A549 (cell line): ENCODE data around the gene PDCD1LG2. TPM values are rescaled to one million over a fixed set of nuclear protein-coding genes. Genes with fewer than 3 reads are reported as not detected.

Experiments
- ATAC-seq, 2 experiments: fragments of 200-7000 bp in 1 of 2; fragments of >200 bp in 1 of 2; cut with Nextera tagmentation in 1 of 2; cut with Tn5 transposase in 1 of 2; 3 replicates each; pipeline versions ENCODE4 v1.8.0 to v1.9.1; 2018 to 2020; ENCODE audit warnings: mild to moderate bottlenecking in 1 of 2, moderate library complexity in 1 of 2
- CTCF ChIA-PET: fragments of 300-600 bp; sonication (Branson Sonifier 250); formaldehyde crosslinking; extraction: SDS; loops from one replicate; lab custom pipeline; 2021; ENCODE audit warnings: antibody characterized with exemption, inconsistent platforms; lab: Yijun Ruan, JAX
- POLR2A ChIA-PET: fragments of 350-600 bp; formaldehyde crosslinking; extraction: SDS; loops from one replicate; lab custom pipeline; 2021; ENCODE audit warnings: antibody characterized with exemption, inconsistent platforms; lab: Yijun Ruan, JAX
- DNase-seq, 2 experiments: peaks; one replicate each; pipeline versions ENCODE4 v3.0.0 to v3.0.0-alpha.2; 2011 to 2016; ENCODE audit warnings: low read depth in 1 of 2, low spot score in 1 of 2
- FAIRE-seq: peaks from 2 replicates; lab custom pipeline; 2011; peaks lifted over from hg19 to GRCh38; lab: Jason Lieb, UNC
- H3K27ac ChIP-seq, 2 experiments: fragments of >200 bp; sonication (Bioruptor Twin); formaldehyde crosslinking; 3 replicates each; pipeline ENCODE4 v1.5.1; 2016 to 2017
- H3K4me1 ChIP-seq: fragments of >200 bp; sonication (Bioruptor Twin); formaldehyde crosslinking; 3 replicates; pipeline ENCODE4 v1.6.1; 2016
- H3K4me2 ChIP-seq: fragments of >200 bp; sonication (Bioruptor Twin); formaldehyde crosslinking; 3 replicates; pipeline ENCODE4 v1.6.1; 2016
- H3K4me3 ChIP-seq: fragments of >200 bp; sonication (Bioruptor Twin); formaldehyde crosslinking; 3 replicates; pipeline ENCODE4 v1.5.1; 2016
- H3K9me3 ChIP-seq: fragments of >200 bp; sonication (Bioruptor Twin); formaldehyde crosslinking; 3 replicates; pipeline ENCODE4 v1.6.1; 2016
- ATOH8 ChIP-seq: fragments of 250-450 bp; sonication (Bioruptor Pico); IDR thresholded peaks from 2 replicates; pipeline ENCODE4 v1.5.0; 2020; ENCODE audit warnings: low read depth, mild to moderate bottlenecking, moderate library complexity
- BHLHE40 ChIP-seq: IDR thresholded peaks from 2 replicates; pipeline ENCODE4 v1.6.1; 2012; ENCODE audit warnings: low read depth, low read length, inconsistent platforms
- CEBPB ChIP-seq, 2 experiments: fragments of >200 bp in 1 of 2; sonication (Bioruptor Twin) in 1 of 2; formaldehyde crosslinking in 1 of 2; IDR thresholded peaks; 2 replicates each; pipeline ENCODE4 v1.6.1; 2012 to 2016
- E2F6 ChIP-seq: IDR thresholded peaks from 2 replicates; pipeline ENCODE4 v1.6.1; 2012; ENCODE audit warnings: low read depth, borderline replicate concordance
- EHF ChIP-seq: fragments of 250-450 bp; sonication (Bioruptor Pico); IDR thresholded peaks from 2 replicates; pipeline ENCODE4 v1.5.0; 2020; ENCODE audit warnings: mild to moderate bottlenecking
- HEYL ChIP-seq: fragments of 250-450 bp; sonication (Bioruptor Pico); IDR thresholded peaks from 2 replicates; pipeline ENCODE4 v1.8.0; 2021; ENCODE audit warnings: mild to moderate bottlenecking, moderate library complexity
- HMGXB4 ChIP-seq: fragments of 250-450 bp; sonication (Bioruptor Pico); IDR thresholded peaks from 2 replicates; pipeline ENCODE4 v1.5.0; 2021; ENCODE audit warnings: mild to moderate bottlenecking, moderate library complexity, borderline replicate concordance
- JUN ChIP-seq, 2 experiments: fragments of >200 bp; sonication (Bioruptor Twin); formaldehyde crosslinking; IDR thresholded peaks; 2 replicates in 1 of 2; 3 replicates in 1 of 2; pipeline ENCODE4 v1.6.1; 2016 to 2017
- MAX ChIP-seq: IDR thresholded peaks from 2 replicates; pipeline ENCODE4 v1.6.1; 2012
- MYC ChIP-seq: IDR thresholded peaks from 2 replicates; pipeline ENCODE4 v1.6.1; 2012; ENCODE audit warnings: mild to moderate bottlenecking, inconsistent platforms, low read length, improper control_type of control experiment, borderline replicate concordance
- PHF8 ChIP-seq: fragments of 200-600 bp; sonication (generic); IDR thresholded peaks from 2 replicates; pipeline ENCODE4 v1.6.1; 2016; ENCODE audit warnings: low read depth, mild to moderate bottlenecking, antibody characterized with exemption, moderate library complexity, borderline replicate concordance
- POLR2A ChIP-seq: IDR thresholded peaks from 2 replicates; pipeline ENCODE4 v1.6.1; 2012; ENCODE audit warnings: mild to moderate bottlenecking, low read length
- RARB ChIP-seq: fragments of 250-450 bp; sonication (Bioruptor Pico); IDR thresholded peaks from 2 replicates; pipeline ENCODE4 v1.8.0; 2021; ENCODE audit warnings: mild to moderate bottlenecking, moderate library complexity
- RCOR1 ChIP-seq: fragments of 150-350 bp; IDR thresholded peaks from 2 replicates; pipeline ENCODE4 v1.6.1; 2014; ENCODE audit warnings: antibody characterized with exemption, low read length, low read depth
- RFX5 ChIP-seq: fragments of 450-650 bp; IDR thresholded peaks from 2 replicates; pipeline ENCODE4 v1.7.1; 2014; ENCODE audit warnings: antibody characterized with exemption, mild to moderate bottlenecking, moderate library complexity
- RNF2 ChIP-seq: fragments of 200-600 bp; sonication (generic); IDR thresholded peaks from 2 replicates; pipeline ENCODE4 v1.6.1; 2016; ENCODE audit warnings: low read depth, mild to moderate bottlenecking, antibody characterized with exemption, moderate library complexity, borderline replicate concordance
- TFCP2L1 ChIP-seq: fragments of 250-450 bp; sonication (Bioruptor Pico); IDR thresholded peaks from 2 replicates; pipeline ENCODE4 v1.5.0; 2021; ENCODE audit warnings: mild to moderate bottlenecking
- ZC3H11A ChIP-seq: fragments of 450-650 bp; IDR thresholded peaks from 2 replicates; pipeline ENCODE4 v1.6.1; 2014; ENCODE audit warnings: antibody characterized with exemption, mild to moderate bottlenecking
- WGBS: methylation state at CpG from one replicate; pipeline ENCODE4 v1.1.6; 2017; ENCODE audit errors: missing lambda C conversion rate; 5-methylcytosine and 5-hydroxymethylcytosine counted together
- polyA plus RNA-seq, 4 experiments: library from polyadenylated mRNA; depleted of rRNA in 3 of 4; stranded (reverse); fragments of >200 nt; fragmentation: RNase III in 1 of 4; extraction: RNeasy Plus Mini Kit Qiagen cat#74134 plus additional on column Dnase treatment in 1 of 4; gene quantifications; 2 replicates in 3 of 4; 3 replicates in 1 of 4; pipeline ENCODE4 v1.2.3, GENCODE V29; 2011 to 2017

Gene PDCD1LG2
- polyA plus RNA-seq, 2 of the 4 experiments (the other 2 are of a cell fraction): 0.53 TPM

GRCh38 chr9:5568868-5569267 lies 58.5 kb downstream of the PDCD1LG2 start:
- Histone ChIP-seq H3K4me2 (no peak overlapping the region), H3K4me3 (no peak overlapping the region), H3K4me1 (no peaks in the 10 kb centered on the region), H3K27ac (no peak overlapping the region), H3K9me3 (no peaks in the 10 kb centered on the region)
- ATAC-seq (no peak), DNase-seq (no peak), FAIRE-seq (no peak)
- ChIA-PET POLR2A (no interaction called here), CTCF (interaction anchor here (1.3 to 2.4 kb wide), 2 partner anchors 11 to 32 kb away, joined by 3 to 9 read pairs; no protein-coding TSS in a partner anchor)
- no peak for TF ChIP-seq JUN (IDR thresholded peaks at IDR 0.05)
- TF ChIP-seq PHF8: no peak
- no peak for TF ChIP-seq MYC
- no peak for TF ChIP-seq RFX5
- TF ChIP-seq HEYL: no peak
- no peak for TF ChIP-seq HMGXB4
- TF ChIP-seq ZC3H11A: no peak
- TF ChIP-seq E2F6: no peak
- no peak for TF ChIP-seq RARB (CRISPR knock-in tag)
- TF ChIP-seq MAX: no peak
- WGBS: 66% methylated on average over 2 of the region's 2 CpGs

GRCh38 chr9:5569409-5569808 lies 59.1 kb downstream of the PDCD1LG2 start:
- TF ChIP-seq CEBPB (IDR thresholded peaks at IDR 0.05) (no peak), ATOH8 (CRISPR knock-in tag) (no peak), HMGXB4 (no peak), RNF2 (no peak), TFCP2L1 (CRISPR knock-in tag) (no peak), RCOR1 (no peak), BHLHE40 (no peak), POLR2A (no peak), EHF (CRISPR knock-in tag) (no peak), E2F6 (no peak)
- Histone ChIP-seq H3K9me3 (no peaks in the 10 kb centered on the region), H3K27ac (no peak overlapping the region), H3K4me2 (no peak overlapping the region), H3K4me1 (no peaks in the 10 kb centered on the region), H3K4me3 (no peak overlapping the region)
- ATAC-seq (peak; percentile 13 to 52; a peak in 3 of 6 replicates), DNase-seq (no peak), FAIRE-seq (no peak)
- CTCF ChIA-PET: interaction anchor here (1.1 to 2.4 kb wide), 2 partner anchors 8 to 31 kb away, joined by 3 to 9 read pairs; no protein-coding TSS in a partner anchor
- POLR2A ChIA-PET: no interaction called here
